Loucy (cell line): ENCODE data around the gene QDPR.

Experiments used
- CTCF ChIP-seq: fragments of 200-600 bp; sonication (generic); conservative IDR thresholded peaks from 2 replicates; pipeline ENCODE4 v1.5.1; 2014; ENCODE audit warnings: mild to moderate bottlenecking, antibody characterized with exemption, low read length
- EZH2phosphoT487 ChIP-seq: fragments of 200-600 bp; IDR thresholded peaks from 2 replicates; pipeline ENCODE4 v1.6.1; 2018; ENCODE audit warnings: antibody characterized with exemption, mild to moderate bottlenecking, moderate library complexity, borderline replicate concordance

DNA sequence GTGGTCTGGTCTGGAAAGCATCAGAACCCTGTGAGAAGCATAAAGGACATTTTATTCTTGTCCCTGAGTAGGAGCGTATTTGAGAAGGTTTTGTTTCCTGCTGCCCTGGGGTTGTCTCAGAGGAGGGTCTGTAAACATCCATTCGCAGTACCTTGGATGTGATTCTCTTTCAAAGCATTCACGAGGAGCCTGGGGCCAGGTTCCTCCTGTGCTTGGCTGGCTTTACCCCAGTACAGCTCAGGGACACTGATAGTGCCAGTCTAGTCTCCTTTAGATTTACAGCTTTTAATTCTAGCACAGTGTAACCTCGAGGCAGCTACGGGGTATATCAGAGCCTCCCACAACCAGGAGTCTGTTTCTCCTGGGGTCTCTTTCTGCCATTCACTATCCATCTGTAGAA is 5.8 kb upstream of the QDPR start:
- no peak for TF ChIP-seq CTCF
- no peak for TF ChIP-seq EZH2phosphoT487
